C4-2B (cell line): ENCODE data around the gene AK3.

ENCODE experiments used
- CTCF ChIP-seq: fragments of 450-650 bp; conservative IDR thresholded peaks from 2 replicates; pipeline ENCODE4 v1.5.1; 2017; ENCODE audit warnings: mild to moderate bottlenecking
- ZFX ChIP-seq: fragments of 450-650 bp; IDR thresholded peaks from 2 replicates; pipeline ENCODE4 v1.6.1; 2017

DNA sequence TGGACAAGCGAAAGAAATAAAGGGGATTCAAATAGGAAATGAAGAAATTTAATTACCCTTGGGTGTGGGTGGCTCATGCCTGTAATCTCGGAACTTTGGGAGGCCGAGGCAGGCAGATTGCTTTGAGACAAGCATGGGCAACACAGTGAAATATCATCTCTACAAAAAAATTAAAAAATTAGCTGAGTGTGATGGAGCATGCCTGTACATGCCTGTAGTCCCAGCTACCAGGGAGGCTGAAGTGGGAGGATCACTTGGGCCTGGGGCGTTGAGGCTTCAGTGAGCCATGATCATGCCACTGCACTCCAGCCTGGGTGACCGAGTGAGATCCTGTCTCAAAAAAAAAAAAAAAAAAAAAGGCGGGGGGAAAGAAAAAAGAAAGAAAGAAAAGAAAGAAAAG, 47.7 kb upstream of the AK3 start:
- no peak for TF ChIP-seq ZFX
- TF ChIP-seq CTCF = no peak
